DND-41 (cell line): ENCODE results near the gene PLEKHO1.

Source experiments
- CTCF ChIP-seq: IDR thresholded peaks from 2 replicates; pipeline ENCODE4 v1.5.1; 2012; ENCODE audit warnings: borderline replicate concordance, low read length, moderate library complexity, mild to moderate bottlenecking; ENCODE audit not compliant: poor library complexity, severe bottlenecking; ENCODE audit errors: extremely low read depth
- EZH2 ChIP-seq: IDR thresholded peaks from 3 replicates; pipeline ENCODE4 v1.6.1; 2012; ENCODE audit warnings: borderline replicate concordance, low read depth, mild to moderate bottlenecking, moderate library complexity, low read length, inconsistent platforms; ENCODE audit not compliant: severe bottlenecking

GRCh38 chr1:150192012-150192411 lies 42.3 kb downstream of the PLEKHO1 start:
- TF ChIP-seq CTCF, result no peak
- no peak for TF ChIP-seq EZH2
